Body of pancreas (tissue), 4 donors: Measurements from ENCODE around the gene CDH4.

Source experiments
- POLR2A ChIP-seq, 3 donors: fragments of 450-650 bp; IDR thresholded peaks; one replicate each; pipeline ENCODE4 v1.6.1; 2016; ENCODE audit warnings: antibody characterized with exemption in 3 of 3, mild to moderate bottlenecking in 2 of 3
- TF ChIP-seq, protein P1 (sequence below), 7 experiments: fragments of 450-650 bp in 4 of 7; fragments of 200-600 bp in 3 of 7; sonication (generic) in 3 of 7; IDR thresholded peaks; one replicate each; pipeline ENCODE4 v1.5.1; 2016 to 2019; ENCODE audit warnings: antibody characterized with exemption in 7 of 7

DNA sequence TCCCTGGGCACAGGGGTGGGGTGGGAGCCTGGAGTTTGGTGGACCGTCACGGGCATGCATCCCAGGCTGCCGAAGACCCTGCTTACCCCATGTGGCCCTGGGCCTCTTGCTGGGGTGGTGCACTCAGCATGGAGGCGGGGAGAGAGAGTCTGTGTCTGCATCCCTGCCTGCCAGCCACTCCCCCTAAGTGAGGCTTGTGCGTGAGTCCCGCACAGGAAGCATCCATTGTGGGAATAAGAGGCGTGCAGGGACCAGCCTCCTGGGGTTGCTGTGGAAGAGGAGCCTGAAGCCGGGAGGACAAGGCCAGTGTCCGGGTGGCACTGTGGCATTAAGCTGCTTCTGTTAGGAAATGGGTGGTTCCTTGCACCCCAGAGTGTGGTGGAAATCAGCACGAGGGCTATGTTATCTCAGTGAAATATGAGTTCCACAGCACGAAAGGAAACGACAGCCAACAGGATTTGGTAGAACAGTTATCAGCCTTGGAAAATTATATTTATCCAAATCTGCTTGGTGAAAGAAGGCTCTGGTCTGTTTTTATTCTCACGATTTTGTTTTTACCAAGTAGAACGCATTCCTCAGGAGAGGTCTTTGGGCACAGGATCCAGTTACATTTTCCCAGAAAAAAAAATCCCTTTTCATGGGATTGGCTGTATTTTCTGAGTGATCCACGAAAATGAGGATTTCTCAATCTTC lies 35.7 kb downstream of the CDH4 start:
- TF ChIP-seq, protein P1, sequence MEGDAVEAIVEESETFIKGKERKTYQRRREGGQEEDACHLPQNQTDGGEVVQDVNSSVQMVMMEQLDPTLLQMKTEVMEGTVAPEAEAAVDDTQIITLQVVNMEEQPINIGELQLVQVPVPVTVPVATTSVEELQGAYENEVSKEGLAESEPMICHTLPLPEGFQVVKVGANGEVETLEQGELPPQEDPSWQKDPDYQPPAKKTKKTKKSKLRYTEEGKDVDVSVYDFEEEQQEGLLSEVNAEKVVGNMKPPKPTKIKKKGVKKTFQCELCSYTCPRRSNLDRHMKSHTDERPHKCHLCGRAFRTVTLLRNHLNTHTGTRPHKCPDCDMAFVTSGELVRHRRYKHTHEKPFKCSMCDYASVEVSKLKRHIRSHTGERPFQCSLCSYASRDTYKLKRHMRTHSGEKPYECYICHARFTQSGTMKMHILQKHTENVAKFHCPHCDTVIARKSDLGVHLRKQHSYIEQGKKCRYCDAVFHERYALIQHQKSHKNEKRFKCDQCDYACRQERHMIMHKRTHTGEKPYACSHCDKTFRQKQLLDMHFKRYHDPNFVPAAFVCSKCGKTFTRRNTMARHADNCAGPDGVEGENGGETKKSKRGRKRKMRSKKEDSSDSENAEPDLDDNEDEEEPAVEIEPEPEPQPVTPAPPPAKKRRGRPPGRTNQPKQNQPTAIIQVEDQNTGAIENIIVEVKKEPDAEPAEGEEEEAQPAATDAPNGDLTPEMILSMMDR (IDR thresholded peaks at IDR 0.05) = no peak
- TF ChIP-seq POLR2A (IDR thresholded peaks at IDR 0.05) = no peak
